Sigmoid colon (tissue), 7 donors: ENCODE data around the gene PRPF18. TPM values are rescaled to one million over a fixed set of nuclear protein-coding genes. Genes with fewer than 3 reads are reported as not detected.

Experiments
- DNase-seq: peaks from one replicate; pipeline ENCODE4 v3.0.0-alpha.2; 2019
- H3K27ac ChIP-seq, 4 donors: fragments of 200-600 bp; sonication (generic); one replicate each; pipeline ENCODE4 v1.5.1; 2016 to 2019; ENCODE audit warnings: mild to moderate bottlenecking in 1 of 4
- H3K27me3 ChIP-seq, 3 donors: fragments of 200-600 bp; sonication (generic); one replicate each; pipeline ENCODE4 v1.5.1; 2019; ENCODE audit warnings: mild to moderate bottlenecking in 1 of 3
- H3K36me3 ChIP-seq, 4 donors: fragments of 200-600 bp; sonication (generic); one replicate each; pipeline ENCODE4 v1.5.1; 2016 to 2019
- H3K4me1 ChIP-seq, 4 donors: fragments of 200-600 bp; sonication (generic); one replicate each; pipeline ENCODE4 v1.5.1; 2017 to 2019
- H3K4me3 ChIP-seq, 4 donors: fragments of 200-600 bp; sonication (generic); one replicate each; pipeline ENCODE4 v1.5.1; 2017 to 2019; ENCODE audit warnings: mild to moderate bottlenecking in 2 of 4, moderate library complexity in 1 of 4
- H3K9me3 ChIP-seq, 4 donors: fragments of 200-600 bp in 3 of 4; sonication (generic) in 3 of 4; one replicate each; pipeline versions ENCODE4 v1.5.1 to v1.6.1; 2013 to 2019
- CTCF ChIP-seq, 4 experiments: fragments of 450-650 bp in 3 of 4; fragments of 200-600 bp in 1 of 4; IDR thresholded peaks; one replicate each; pipeline ENCODE4 v1.5.1; 2016 to 2019; ENCODE audit warnings: antibody characterized with exemption in 4 of 4, mild to moderate bottlenecking in 3 of 4, moderate library complexity in 2 of 4
- EP300 ChIP-seq, 4 donors: sonication (generic); formaldehyde crosslinking; IDR thresholded peaks; one replicate each; pipeline ENCODE4 v1.6.1; 2017; ENCODE audit warnings: antibody characterized with exemption in 4 of 4
- POLR2A ChIP-seq, 2 donors: fragments of 450-650 bp; IDR thresholded peaks; one replicate each; pipeline ENCODE4 v1.6.1; 2016; ENCODE audit warnings: antibody characterized with exemption in 2 of 2, mild to moderate bottlenecking in 2 of 2, moderate library complexity in 2 of 2
- POLR2AphosphoS5 ChIP-seq, 4 donors: sonication (generic); formaldehyde crosslinking; IDR thresholded peaks; one replicate each; pipeline ENCODE4 v1.6.1; 2017; ENCODE audit warnings: antibody characterized with exemption in 4 of 4
- WGBS, 2 donors: extraction: QIAGEN DNeasy Blood & Tissue Kit; methylation state at CpG; one replicate each; pipeline ENCODE4 v1.1.7; 2013; 5-methylcytosine and 5-hydroxymethylcytosine counted together
- intact Hi-C: fragments of 100-400 bp; cut with DNase I; formaldehyde crosslinking; loops from one replicate; pipeline ENCODE4 v1.15.1; 2023
- polyA plus RNA-seq, 3 donors: library from polyadenylated mRNA; stranded (reverse); fragments of 200-250 nt; gene quantifications; one replicate each; pipeline ENCODE4 v1.2.3, GENCODE V29; 2013
- total RNA-seq, 4 donors: library from RNA; depleted of rRNA; stranded (reverse); fragments of >200 nt; gene quantifications; one replicate each; pipeline ENCODE4 v1.1.0, GENCODE V29; 2016
- donor health status: healthy with polysubstance abuse.
- donor health status: Bipolar disorder and iron deficiency.
- donor health status: healthy.

PRPF18 gene
- total and polyA plus RNA-seq, 7 donors, result 21.2 to 39.3 (median 27.5) TPM

- TF ChIP-seq POLR2AphosphoS5 (IDR thresholded peaks at IDR 0.05), result no peak
- TF ChIP-seq POLR2A (IDR thresholded peaks at IDR 0.05), result no peak
- no peak for TF ChIP-seq EP300 (IDR thresholded peaks at IDR 0.05)
- TF ChIP-seq CTCF (IDR thresholded peaks at IDR 0.05), result no peak
- peaks cover 0 to 67% (median 11%) of the 10 kb centered on the region in 4 donors for H3K36me3 ChIP-seq
- H3K27ac ChIP-seq, result no peak overlapping the region
- no peak overlapping the region for H3K4me3 ChIP-seq
- peak; percentile 26 for DNase-seq
- 82 to 93% methylated on average over 7 of the region's 7 CpGs for WGBS, 2 donors
- intact Hi-C loops, result no loop called here
- peaks cover 0 to 10% (median 3%) of the 10 kb centered on the region in 4 donors for H3K4me1 ChIP-seq
- H3K27me3 ChIP-seq, result no peaks in the 10 kb centered on the region
- no peaks in the 10 kb centered on the region for H3K9me3 ChIP-seq
Measured at GRCh38 chr10:13672548-13672947, 85.8 kb downstream of the PRPF18 start.

- TF ChIP-seq EP300 (IDR thresholded peaks at IDR 0.05) (no peak), POLR2A (IDR thresholded peaks at IDR 0.05) (no peak), CTCF (IDR thresholded peaks at IDR 0.05) (no peak), POLR2AphosphoS5 (IDR thresholded peaks at IDR 0.05) (no peak)
Measured at GRCh38 chr10:13673156-13673555, 86.4 kb downstream of the PRPF18 start.

GRCh38 chr10:13674645-13675588, 88.2 kb downstream of the PRPF18 start:
- no peak for DNase-seq
- Histone ChIP-seq H3K36me3 (peaks cover 0 to 54% (median 3%) of the 10 kb centered on the region in 4 donors), H3K9me3 (no peaks in the 10 kb centered on the region), H3K4me1 (peaks cover 0 to 10% (median 3%) of the 10 kb centered on the region in 4 donors), H3K27me3 (no peaks in the 10 kb centered on the region), H3K4me3 (no peak overlapping the region), H3K27ac (peak overlapping the region in 3 of 4 donors; percentile 27 to 51 (median 37))
- intact Hi-C loops, result no loop called here
- no peak for TF ChIP-seq POLR2A (IDR thresholded peaks at IDR 0.05)
- TF ChIP-seq EP300 (IDR thresholded peaks at IDR 0.05), result no peak
- no peak for TF ChIP-seq POLR2AphosphoS5 (IDR thresholded peaks at IDR 0.05)
- no peak for TF ChIP-seq CTCF (IDR thresholded peaks at IDR 0.05)
- 84 to 94% methylated on average over 20 of the region's 20 CpGs for WGBS, 2 donors

More at GRCh38 chr10:13673156-13673555, 86.4 kb downstream of the PRPF18 start:
- Histone ChIP-seq H3K27me3 (no peaks in the 10 kb centered on the region), H3K36me3 (peaks cover 0 to 67% (median 11%) of the 10 kb centered on the region in 4 donors), H3K4me3 (no peak overlapping the region), H3K27ac (no peak overlapping the region), H3K9me3 (no peaks in the 10 kb centered on the region), H3K4me1 (peaks cover 0 to 10% (median 3%) of the 10 kb centered on the region in 4 donors)
- WGBS, 2 donors, result 88 to 96% methylated on average over 8 of the region's 8 CpGs
- no peak for DNase-seq
- intact Hi-C loops, result no loop called here

- H3K9me3 ChIP-seq, result no peaks in the 10 kb centered on the region
- TF ChIP-seq CTCF (IDR thresholded peaks at IDR 0.05) (no peak), EP300 (IDR thresholded peaks at IDR 0.05) (no peak), POLR2AphosphoS5 (IDR thresholded peaks at IDR 0.05) (no peak), POLR2A (IDR thresholded peaks at IDR 0.05) (no peak)
- no peak overlapping the region for H3K4me3 ChIP-seq
- intact Hi-C loops, result no loop called here
- peaks cover 0 to 13% (median 6%) of the 10 kb centered on the region in 4 donors for H3K4me1 ChIP-seq
- H3K36me3 ChIP-seq, result peaks cover 0 to 30% (median 0%) of the 10 kb centered on the region in 4 donors
- peak; percentile 38 for DNase-seq
- no peak overlapping the region for H3K27ac ChIP-seq
- WGBS, 2 donors, result 95 to 96% methylated on average over 13 of the region's 13 CpGs
- no peaks in the 10 kb centered on the region for H3K27me3 ChIP-seq
Measured at GRCh38 chr10:13678101-13678843, 91.5 kb downstream of the PRPF18 start.

Other genes starting within 250 kb of the PRPF18 start
- gene SEPHS1, start 238.7 kb upstream of the PRPF18 start, total RNA-seq, result 10 to 100 TPM; 31.4 to 41.0 (median 37.6) TPM
- gene SEPHS1, start 238.7 kb upstream of the PRPF18 start, polyA plus RNA-seq, result 10 to 100 TPM; 25.9 to 33.5 (median 32.4) TPM
- 10 to 100 TPM; 11.8 to 27.2 (median 24.0) TPM for gene BEND7, start 58.0 kb upstream of the PRPF18 start, total RNA-seq
- 10 to 100 TPM in 1 of 3 donors, 1 to 10 TPM in 2; 5.3 to 11.4 (median 7.6) TPM for gene BEND7, start 58.0 kb upstream of the PRPF18 start, polyA plus RNA-seq